AG04449 (cell line): ENCODE measurements around the gene ANKS4B.

Experiments used
- CTCF ChIA-PET: fragments of 350-600 bp; formaldehyde crosslinking; extraction: SDS; loops from one replicate; lab custom pipeline; 2021; ENCODE audit warnings: antibody characterized with exemption; lab: Yijun Ruan, JAX
- POLR2A ChIA-PET: fragments of 400-600, 350-600 bp; formaldehyde crosslinking; extraction: SDS; loops from one replicate; lab custom pipeline; 2020; ENCODE audit warnings: antibody characterized with exemption, inconsistent platforms; lab: Yijun Ruan, JAX
- DNase-seq: peaks from one replicate; pipeline ENCODE4 v3.0.0-alpha.2; 2010; ENCODE audit warnings: low read depth, low spot score
- H3K4me3 ChIP-seq: 2 replicates; pipeline ENCODE4 v1.5.1; 2011; ENCODE audit warnings: low read depth, mild to moderate bottlenecking, control low read depth, low read length
- CTCF ChIP-seq: IDR thresholded peaks from one replicate; pipeline ENCODE4 v1.5.1; 2011; ENCODE audit warnings: mild to moderate bottlenecking, moderate library complexity, low read length, control low read depth, inconsistent platforms; ENCODE audit not compliant: insufficient read depth; ENCODE audit errors: missing control alignments

Gene ANKS4B

GRCh38 chr16:21250072-21250923 lies 16.8 kb downstream of the ANKS4B start:
- CTCF ChIA-PET, result no interaction called here
- H3K4me3 ChIP-seq, result no peak overlapping the region
- DNase-seq, result no peak
- TF ChIP-seq CTCF, result no peak
- POLR2A ChIA-PET, result no interaction called here

GRCh38 chr16:21253470-21253869 lies 20.0 kb downstream of the ANKS4B start:
- TF ChIP-seq CTCF, result no peak
- CTCF ChIA-PET, result no interaction called here
- no peak overlapping the region for H3K4me3 ChIP-seq
- no peak for DNase-seq
- POLR2A ChIA-PET, result no interaction called here

GRCh38 chr16:21256636-21257035 lies 23.1 kb downstream of the ANKS4B start:
- POLR2A ChIA-PET, result no interaction called here
- DNase-seq, result no peak
- CTCF ChIA-PET, result no interaction called here
- TF ChIP-seq CTCF, result no peak
- no peak overlapping the region for H3K4me3 ChIP-seq

GRCh38 chr16:21257284-21257683 lies 23.8 kb downstream of the ANKS4B start:
- POLR2A ChIA-PET, result no interaction called here
- DNase-seq, result no peak
- H3K4me3 ChIP-seq, result no peak overlapping the region
- CTCF ChIA-PET, result interaction anchor here (1.1 kb wide), 1 partner anchor 69 kb away, joined by 3 read pairs; no protein-coding TSS in a partner anchor
- no peak for TF ChIP-seq CTCF

- POLR2A ChIA-PET, result no interaction called here
- TF ChIP-seq CTCF, result no peak
- peak; percentile 44 for DNase-seq
- CTCF ChIA-PET, result interaction anchor here (0.7 to 1.5 kb wide), 5 partner anchors 12 to 73 kb away, joined by 3 to 5 read pairs (median 3); partner anchors contain the start of gene CRYM
- no peak overlapping the region for H3K4me3 ChIP-seq
These were observed 27.6 kb downstream of the ANKS4B start for GRCh38 chr16:21260870-21261791.
